Trophoblast cell (in vitro differentiated cells and primary cell): ENCODE measurements around the gene NAP1L4.

Experiments
- DNase-seq, 2 donors: peaks; one replicate each; pipeline ENCODE4 v3.0.0-alpha.2; 2016
- H2AFZ ChIP-seq: 2 replicates; pipeline ENCODE4 v1.6.1; 2013; ENCODE audit warnings: low read length, moderate library complexity, mild to moderate bottlenecking; ENCODE audit not compliant: insufficient read depth, poor library complexity
- H2AK5ac ChIP-seq: 2 replicates; pipeline ENCODE4 v1.6.1; 2013; ENCODE audit warnings: mild to moderate bottlenecking, low read length
- H2BK120ac ChIP-seq: 2 replicates; pipeline ENCODE4 v1.6.1; 2013; ENCODE audit warnings: low read length, mild to moderate bottlenecking, moderate library complexity; ENCODE audit not compliant: insufficient read depth, poor library complexity
- H2BK12ac ChIP-seq: 2 replicates; pipeline ENCODE4 v1.6.1; 2013; ENCODE audit warnings: mild to moderate bottlenecking, low read length, moderate library complexity
- H2BK5ac ChIP-seq: 2 replicates; pipeline ENCODE4 v1.6.1; 2013; ENCODE audit warnings: low read length, low read depth, moderate library complexity, mild to moderate bottlenecking; ENCODE audit not compliant: poor library complexity
- H3K14ac ChIP-seq: 2 replicates; pipeline ENCODE4 v1.6.1; 2013; ENCODE audit warnings: mild to moderate bottlenecking, low read length
- H3K18ac ChIP-seq: 2 replicates; pipeline ENCODE4 v1.6.1; 2013; ENCODE audit warnings: mild to moderate bottlenecking, low read length
- H3K23ac ChIP-seq: 2 replicates; pipeline ENCODE4 v1.6.1; 2013; ENCODE audit warnings: low read length
- H3K27ac ChIP-seq: 2 replicates; pipeline ENCODE4 v1.5.1; 2013; ENCODE audit warnings: low read depth, mild to moderate bottlenecking, inconsistent platforms, low read length, moderate library complexity
- H3K27me3 ChIP-seq: 2 replicates; pipeline ENCODE4 v1.6.1; 2013; ENCODE audit warnings: inconsistent platforms, mild to moderate bottlenecking, low read length, moderate library complexity; ENCODE audit not compliant: insufficient read depth
- H3K36me3 ChIP-seq, 2 experiments: 1 replicate in 1 of 2; 2 replicates in 1 of 2; pipeline ENCODE4 v1.6.1; 2013; ENCODE audit warnings: low read length in 2 of 2, mild to moderate bottlenecking in 2 of 2, moderate library complexity in 1 of 2; ENCODE audit not compliant: insufficient read depth in 2 of 2, control insufficient read depth in 1 of 2
- H3K4ac ChIP-seq: 2 replicates; pipeline ENCODE4 v1.6.1; 2013; ENCODE audit warnings: low read depth, mild to moderate bottlenecking, low read length, moderate library complexity
- H3K4me1 ChIP-seq, 2 experiments: 1 replicate in 1 of 2; 2 replicates in 1 of 2; pipeline ENCODE4 v1.6.1; 2013; ENCODE audit warnings: low read length in 2 of 2, mild to moderate bottlenecking in 2 of 2, moderate library complexity in 1 of 2; ENCODE audit not compliant: insufficient read depth in 2 of 2, control insufficient read depth in 1 of 2
- H3K4me2 ChIP-seq: 2 replicates; pipeline ENCODE4 v1.6.1; 2013; ENCODE audit warnings: inconsistent platforms, mild to moderate bottlenecking, low read length, moderate library complexity
- H3K4me3 ChIP-seq: 2 replicates; pipeline ENCODE4 v1.5.1; 2013; ENCODE audit warnings: mild to moderate bottlenecking, low read depth, low read length, inconsistent platforms
- H3K79me1 ChIP-seq: one replicate; pipeline ENCODE4 v1.6.1; 2013; ENCODE audit warnings: low read length
- H3K79me2 ChIP-seq: 2 replicates; pipeline ENCODE4 v1.6.1; 2013; ENCODE audit warnings: low read length, mild to moderate bottlenecking; ENCODE audit not compliant: control insufficient read depth, insufficient read depth, poor library complexity
- H3K9ac ChIP-seq: 2 replicates; pipeline ENCODE4 v1.6.1; 2013; ENCODE audit warnings: mild to moderate bottlenecking, low read length
- H3K9me3 ChIP-seq: 2 replicates; pipeline ENCODE4 v1.6.1; 2013; ENCODE audit warnings: low read depth, mild to moderate bottlenecking, control low read depth, inconsistent platforms, low read length; ENCODE audit not compliant: insufficient read depth
- H4K12ac ChIP-seq: 2 replicates; pipeline ENCODE4 v1.6.1; 2013; ENCODE audit warnings: low read depth, mild to moderate bottlenecking, low read length, moderate library complexity
- H4K8ac ChIP-seq: 2 replicates; pipeline ENCODE4 v1.6.1; 2013; ENCODE audit warnings: low read depth, mild to moderate bottlenecking, low read length, moderate library complexity
- H4K91ac ChIP-seq: one replicate; pipeline ENCODE4 v1.6.1; 2013; ENCODE audit warnings: low read depth, mild to moderate bottlenecking, low read length, moderate library complexity
- WGBS: extraction: QIAGEN DNeasy Blood & Tissue Kit; methylation state at CpG from one replicate; pipeline ENCODE4 v1.1.7; 2013; ENCODE audit warnings: missing lambda C conversion rate; ENCODE audit not compliant: insufficient read length, insufficient coverage; ENCODE audit errors: extremely low coverage; 5-methylcytosine and 5-hydroxymethylcytosine counted together

Gene NAP1L4

DNA sequence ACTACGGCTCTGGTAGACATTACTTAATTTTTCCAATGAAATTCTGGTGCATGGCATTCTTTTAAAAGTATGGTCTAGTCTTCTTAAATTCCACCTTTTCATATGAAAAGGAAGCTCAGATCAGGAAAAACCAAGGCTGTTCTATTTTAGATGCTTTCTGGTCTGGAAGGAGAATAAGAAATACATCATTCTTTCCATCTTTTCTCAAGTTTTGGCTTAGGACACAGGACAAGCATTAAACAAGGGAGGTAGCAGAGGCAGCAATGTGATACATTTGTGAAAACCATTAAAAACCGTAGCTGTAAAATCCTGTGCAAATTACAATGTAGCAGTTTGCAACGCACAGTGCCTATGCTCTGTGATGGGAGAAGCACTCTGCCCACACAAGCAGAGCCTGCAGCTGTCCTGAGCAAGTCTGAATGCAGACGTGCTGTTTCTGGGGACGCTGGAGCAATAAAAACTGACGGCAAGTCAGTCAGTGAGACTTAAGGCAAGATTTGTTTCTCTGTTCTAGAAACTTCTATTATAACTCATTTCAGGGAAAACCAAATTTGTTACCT is 23.7 kb downstream of the NAP1L4 start:
- Histone ChIP-seq H2AK5ac (no peak overlapping the region), H2BK5ac (no peak overlapping the region), H3K9me3 (no peaks in the 10 kb centered on the region), H3K79me1 (no peaks in the 10 kb centered on the region), H3K14ac (no peak overlapping the region), H2BK12ac (no peak overlapping the region), H4K8ac (no peak overlapping the region), H3K18ac (no peak overlapping the region), H2BK120ac (no peak overlapping the region), H3K27ac (no peak overlapping the region), H3K79me2 (no peaks in the 10 kb centered on the region), H2AFZ (no peak overlapping the region), H3K4me3 (no peak overlapping the region), H3K4ac (no peak overlapping the region), H3K4me1 (no peaks in the 10 kb centered on the region), H3K4me2 (no peak overlapping the region), H3K23ac (no peak overlapping the region), H3K9ac (no peak overlapping the region), H3K36me3 (peaks cover 45 to 77% of the 10 kb centered on the region in 2 experiments), H4K12ac (no peak overlapping the region), H4K91ac (no peak overlapping the region), H3K27me3 (no peaks in the 10 kb centered on the region)
- no CpG with 5 or more reads among the region's 6 CpGs for WGBS
- DNase-seq, result no peak

DNA sequence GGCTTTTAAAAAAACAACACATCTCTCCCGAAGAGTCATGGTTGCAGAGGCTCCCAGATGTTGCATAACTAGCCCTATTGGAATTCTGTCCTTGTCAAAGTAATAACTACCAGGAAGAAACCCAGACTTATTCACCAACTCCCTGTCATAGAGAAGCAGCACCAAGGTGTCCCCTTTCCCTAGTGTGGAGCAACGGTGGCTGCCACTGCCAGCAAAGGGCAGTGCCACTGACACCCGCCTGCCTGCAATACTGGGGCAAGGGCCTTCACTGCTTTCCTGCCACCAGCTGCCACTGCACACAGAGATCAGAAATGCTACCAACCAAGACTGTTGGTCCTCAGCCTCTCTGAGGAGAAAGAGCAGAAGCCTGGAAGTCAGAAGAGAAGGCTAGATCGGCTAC is 27.3 kb downstream of the NAP1L4 start:
- no peak overlapping the region for H2AK5ac ChIP-seq
- H3K9ac ChIP-seq, result no peak overlapping the region
- no peaks in the 10 kb centered on the region for H3K79me2 ChIP-seq
- no peak overlapping the region for H4K8ac ChIP-seq
- DNase-seq, result no peak
- no peak overlapping the region for H3K4ac ChIP-seq
- no peak overlapping the region for H4K12ac ChIP-seq
- H3K27ac ChIP-seq, result no peak overlapping the region
- no peak overlapping the region for H2BK120ac ChIP-seq
- no peak overlapping the region for H4K91ac ChIP-seq
- no CpG with 5 or more reads among the region's 4 CpGs for WGBS
- H3K4me2 ChIP-seq, result no peak overlapping the region
- no peak overlapping the region for H3K14ac ChIP-seq
- no peak overlapping the region for H2BK5ac ChIP-seq
- H3K4me3 ChIP-seq, result no peak overlapping the region
- H3K27me3 ChIP-seq, result no peaks in the 10 kb centered on the region
- H3K79me1 ChIP-seq, result no peaks in the 10 kb centered on the region
- H2AFZ ChIP-seq, result no peak overlapping the region
- H3K23ac ChIP-seq, result no peak overlapping the region
- H3K9me3 ChIP-seq, result no peaks in the 10 kb centered on the region
- H3K36me3 ChIP-seq, result peaks cover 49 to 76% of the 10 kb centered on the region in 2 experiments
- no peaks in the 10 kb centered on the region for H3K4me1 ChIP-seq
- H2BK12ac ChIP-seq, result no peak overlapping the region
- no peak overlapping the region for H3K18ac ChIP-seq

DNA sequence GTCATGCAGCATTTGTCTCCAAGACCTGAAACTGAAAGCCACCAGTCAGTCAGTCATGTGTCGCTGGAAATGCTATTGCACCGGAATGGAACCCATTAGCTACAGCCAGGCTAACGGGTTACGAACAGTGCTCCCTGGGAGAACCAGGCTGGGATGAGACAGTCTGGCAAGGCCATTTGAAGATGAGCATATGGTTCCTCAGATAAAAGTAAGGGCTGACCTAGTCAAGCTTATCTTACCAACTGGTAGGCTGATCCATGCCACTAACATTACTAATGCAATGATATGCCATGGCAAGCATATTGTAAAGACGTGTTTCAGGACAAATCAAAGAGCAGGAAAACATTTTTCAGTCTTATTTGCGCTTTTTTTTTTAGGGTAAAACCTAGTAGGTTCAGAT is 28.4 kb downstream of the NAP1L4 start:
- DNase-seq, result no peak
- Histone ChIP-seq H3K23ac (no peak overlapping the region), H4K91ac (no peak overlapping the region), H2BK12ac (no peak overlapping the region), H3K9me3 (no peaks in the 10 kb centered on the region), H3K9ac (no peak overlapping the region), H3K4me2 (no peak overlapping the region), H3K27me3 (no peaks in the 10 kb centered on the region), H2BK5ac (no peak overlapping the region), H4K8ac (no peak overlapping the region), H3K14ac (no peak overlapping the region), H3K27ac (no peak overlapping the region), H3K79me2 (no peaks in the 10 kb centered on the region), H3K79me1 (no peaks in the 10 kb centered on the region), H3K4me3 (no peak overlapping the region), H3K36me3 (peaks cover 48 to 71% of the 10 kb centered on the region in 2 experiments), H2BK120ac (no peak overlapping the region), H3K18ac (no peak overlapping the region), H3K4ac (no peak overlapping the region), H4K12ac (no peak overlapping the region), H2AK5ac (no peak overlapping the region), H2AFZ (no peak overlapping the region), H3K4me1 (no peaks in the 10 kb centered on the region)
- no CpG with 5 or more reads among the region's 6 CpGs for WGBS

DNA sequence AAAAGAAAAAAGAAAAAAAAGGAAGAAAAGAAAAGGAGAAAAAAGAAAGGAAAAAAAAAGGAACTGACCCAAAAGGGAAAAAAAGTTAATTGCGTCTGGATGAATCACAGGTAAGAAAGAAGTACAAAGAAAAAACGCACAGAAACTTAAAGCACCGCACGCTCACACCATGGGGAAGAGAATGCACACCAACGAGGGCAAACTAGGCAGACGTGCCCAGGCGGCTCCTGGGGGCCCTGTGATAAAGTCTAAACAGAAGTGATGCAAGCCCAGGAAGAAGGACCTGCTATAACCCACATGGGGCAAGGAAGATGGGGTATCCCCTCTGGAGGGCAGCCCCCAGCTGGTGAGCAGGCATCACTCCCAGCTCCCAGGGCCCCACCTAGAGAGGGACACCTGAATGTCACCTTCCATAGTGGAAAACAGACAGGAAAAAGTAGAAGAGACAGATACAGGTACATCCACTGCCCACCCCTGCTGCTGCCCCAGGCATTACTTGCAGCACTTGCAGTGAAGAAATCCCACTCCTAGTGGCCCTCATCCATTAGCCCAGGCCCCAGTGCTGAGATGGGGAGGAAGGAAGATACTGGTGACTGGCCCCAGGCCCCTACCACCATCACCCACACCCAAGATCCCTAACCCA is 28.9 kb downstream of the NAP1L4 start:
- H4K91ac ChIP-seq, result no peak overlapping the region
- no peak overlapping the region for H2AK5ac ChIP-seq
- no peak overlapping the region for H3K14ac ChIP-seq
- no peaks in the 10 kb centered on the region for H3K79me1 ChIP-seq
- no peak overlapping the region for H2BK12ac ChIP-seq
- H3K18ac ChIP-seq, result no peak overlapping the region
- H3K27ac ChIP-seq, result no peak overlapping the region
- no peak overlapping the region for H3K23ac ChIP-seq
- H4K12ac ChIP-seq, result no peak overlapping the region
- H4K8ac ChIP-seq, result no peak overlapping the region
- H2BK5ac ChIP-seq, result no peak overlapping the region
- no CpG with 5 or more reads among the region's 7 CpGs for WGBS
- no peaks in the 10 kb centered on the region for H3K4me1 ChIP-seq
- no peak overlapping the region for H3K4ac ChIP-seq
- peaks cover 48 to 72% of the 10 kb centered on the region in 2 experiments for H3K36me3 ChIP-seq
- peak; percentile 45 to 60 for DNase-seq
- no peak overlapping the region for H2AFZ ChIP-seq
- no peak overlapping the region for H2BK120ac ChIP-seq
- no peak overlapping the region for H3K9ac ChIP-seq
- H3K27me3 ChIP-seq, result no peaks in the 10 kb centered on the region
- H3K4me3 ChIP-seq, result no peak overlapping the region
- no peak overlapping the region for H3K4me2 ChIP-seq
- no peaks in the 10 kb centered on the region for H3K79me2 ChIP-seq
- no peaks in the 10 kb centered on the region for H3K9me3 ChIP-seq
